ENCODE measurements around the gene IQGAP1.

The IQGAP1 gene

GRCh38 chr15:90418627-90419026 is 30.6 kb downstream of the IQGAP1 start:
- Histone ChIP-seq H3K36me3 (ENCODE audit: insufficient read depth, low read length) (no peaks in the 10 kb centered on the region), H3F3A (ENCODE audit: insufficient read depth, low read length) (no peaks in the 10 kb centered on the region), H3K4me3 (ENCODE audit: low read depth, low read length, poor library complexity, severe bottlenecking) (no peak overlapping the region), H2AFZ (ENCODE audit: low read length) (no peak overlapping the region), H3K9me2 (ENCODE audit: low read depth, low read length) (no peaks in the 10 kb centered on the region), H3K9ac (ENCODE audit: low read length) (no peak overlapping the region), H4K20me1 (ENCODE audit: insufficient read depth, low read length) (no peaks in the 10 kb centered on the region), H3K79me2 (ENCODE audit: insufficient read depth, low read length) (peaks cover 71% of the 10 kb centered on the region), H3K4me1 (ENCODE audit: insufficient read depth, low read length, severe bottlenecking) (peaks cover 34% of the 10 kb centered on the region), H3K27me3 (ENCODE audit: insufficient read depth, low read length) (no peaks in the 10 kb centered on the region), H3K9me3 (ENCODE audit: low read length) (no peaks in the 10 kb centered on the region), H3K4me2 (ENCODE audit: low read length) (peak overlapping the region; percentile 10; the same call in 1 of the 2 replicates), H3K27ac (ENCODE audit: low read depth, low read length, poor library complexity, severe bottlenecking) (no peak overlapping the region)
- TF ChIP-seq CTCF (IDR thresholded peaks at IDR 0.05; ENCODE audit: low read length) = no peak
- no peak for TF ChIP-seq EZH2 (IDR thresholded peaks at IDR 0.05; ENCODE audit: borderline replicate concordance, low read length)

- Histone ChIP-seq H3K4me1 (ENCODE audit: insufficient read depth, low read length, severe bottlenecking) (peaks cover 36% of the 10 kb centered on the region), H3K27me3 (ENCODE audit: insufficient read depth, low read length) (no peaks in the 10 kb centered on the region), H2AFZ (ENCODE audit: low read length) (no peak overlapping the region), H3F3A (ENCODE audit: insufficient read depth, low read length) (no peaks in the 10 kb centered on the region), H4K20me1 (ENCODE audit: insufficient read depth, low read length) (no peaks in the 10 kb centered on the region), H3K79me2 (ENCODE audit: insufficient read depth, low read length) (peaks cover 72% of the 10 kb centered on the region), H3K27ac (ENCODE audit: low read depth, low read length, poor library complexity, severe bottlenecking) (no peak overlapping the region), H3K4me2 (ENCODE audit: low read length) (no peak overlapping the region), H3K4me3 (ENCODE audit: low read depth, low read length, poor library complexity, severe bottlenecking) (no peak overlapping the region), H3K36me3 (ENCODE audit: insufficient read depth, low read length) (no peaks in the 10 kb centered on the region), H3K9me3 (ENCODE audit: low read length) (no peaks in the 10 kb centered on the region), H3K9me2 (ENCODE audit: low read depth, low read length) (no peaks in the 10 kb centered on the region), H3K9ac (ENCODE audit: low read length) (no peak overlapping the region; the same call in 1 of the 2 replicates)
- TF ChIP-seq CTCF (IDR thresholded peaks at IDR 0.05; ENCODE audit: low read length) (no peak), EZH2 (IDR thresholded peaks at IDR 0.05; ENCODE audit: borderline replicate concordance, low read length) (no peak)
These were observed 31.2 kb downstream of the IQGAP1 start for GRCh38 chr15:90419206-90419605.

DNA sequence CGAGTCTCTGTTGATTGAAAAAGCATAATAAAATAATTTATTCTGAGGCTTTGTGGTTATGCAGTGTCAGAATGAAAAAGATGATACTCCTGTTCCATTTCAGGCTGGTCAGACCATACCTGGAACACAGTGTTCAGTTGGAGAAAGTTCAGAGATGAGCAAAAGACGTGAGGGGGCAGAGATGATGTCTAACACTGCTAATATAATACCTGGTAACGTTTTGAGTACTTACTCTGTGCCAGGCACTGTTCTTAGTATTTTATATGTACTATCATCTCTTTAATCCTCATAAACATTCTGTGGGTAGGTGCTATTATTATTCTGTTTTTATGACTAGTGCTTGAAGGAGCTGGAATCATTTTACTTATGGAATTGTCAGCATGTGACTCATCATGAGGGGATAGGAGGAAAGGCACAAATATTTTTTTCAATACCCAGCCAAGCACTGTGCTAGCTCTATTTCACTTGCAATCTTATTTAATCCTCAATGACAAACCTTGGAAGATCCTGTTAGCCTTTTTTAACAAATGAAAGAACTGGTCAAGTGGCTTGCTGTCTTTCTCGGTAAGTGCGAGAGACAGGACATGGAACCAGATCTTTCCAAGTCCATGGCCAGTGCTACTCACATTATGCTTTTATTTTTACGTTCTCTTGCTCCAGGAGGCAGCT is 31.8 kb downstream of the IQGAP1 start:
- Histone ChIP-seq H3K4me2 (ENCODE audit: low read length) (no peak overlapping the region), H3K4me3 (ENCODE audit: low read depth, low read length, poor library complexity, severe bottlenecking) (no peak overlapping the region), H2AFZ (ENCODE audit: low read length) (no peak overlapping the region), H3K36me3 (ENCODE audit: insufficient read depth, low read length) (no peaks in the 10 kb centered on the region), H3K9ac (ENCODE audit: low read length) (no peak overlapping the region), H3K27me3 (ENCODE audit: insufficient read depth, low read length) (no peaks in the 10 kb centered on the region), H3K4me1 (ENCODE audit: insufficient read depth, low read length, severe bottlenecking) (peaks cover 36% of the 10 kb centered on the region), H3K27ac (ENCODE audit: low read depth, low read length, poor library complexity, severe bottlenecking) (no peak overlapping the region), H3K9me2 (ENCODE audit: low read depth, low read length) (no peaks in the 10 kb centered on the region), H4K20me1 (ENCODE audit: insufficient read depth, low read length) (no peaks in the 10 kb centered on the region), H3K79me2 (ENCODE audit: insufficient read depth, low read length) (peaks cover 68% of the 10 kb centered on the region), H3K9me3 (ENCODE audit: low read length) (no peaks in the 10 kb centered on the region), H3F3A (ENCODE audit: insufficient read depth, low read length) (no peaks in the 10 kb centered on the region)
- TF ChIP-seq EZH2 (IDR thresholded peaks at IDR 0.05; ENCODE audit: borderline replicate concordance, low read length) (no peak), CTCF (IDR thresholded peaks at IDR 0.05; ENCODE audit: low read length) (no peak)

All from OCI-LY1 (cell line).